NCI-H146 (cell line): ENCODE results near the gene ZSCAN12.
A peak's percentile ranks its signal among the peaks of the same experiment; 100 is the strongest.
"Not testable (repeated sequence)": the region's sequence is repeated elsewhere in the genome, so short reads cannot be mapped to it uniquely, and the experiment has no call there.

Source experiments
- DNase-seq: peaks from one replicate; lab custom pipeline; 2025; lab: John Stamatoyannopoulos, UW

ZSCAN12 gene

DNA sequence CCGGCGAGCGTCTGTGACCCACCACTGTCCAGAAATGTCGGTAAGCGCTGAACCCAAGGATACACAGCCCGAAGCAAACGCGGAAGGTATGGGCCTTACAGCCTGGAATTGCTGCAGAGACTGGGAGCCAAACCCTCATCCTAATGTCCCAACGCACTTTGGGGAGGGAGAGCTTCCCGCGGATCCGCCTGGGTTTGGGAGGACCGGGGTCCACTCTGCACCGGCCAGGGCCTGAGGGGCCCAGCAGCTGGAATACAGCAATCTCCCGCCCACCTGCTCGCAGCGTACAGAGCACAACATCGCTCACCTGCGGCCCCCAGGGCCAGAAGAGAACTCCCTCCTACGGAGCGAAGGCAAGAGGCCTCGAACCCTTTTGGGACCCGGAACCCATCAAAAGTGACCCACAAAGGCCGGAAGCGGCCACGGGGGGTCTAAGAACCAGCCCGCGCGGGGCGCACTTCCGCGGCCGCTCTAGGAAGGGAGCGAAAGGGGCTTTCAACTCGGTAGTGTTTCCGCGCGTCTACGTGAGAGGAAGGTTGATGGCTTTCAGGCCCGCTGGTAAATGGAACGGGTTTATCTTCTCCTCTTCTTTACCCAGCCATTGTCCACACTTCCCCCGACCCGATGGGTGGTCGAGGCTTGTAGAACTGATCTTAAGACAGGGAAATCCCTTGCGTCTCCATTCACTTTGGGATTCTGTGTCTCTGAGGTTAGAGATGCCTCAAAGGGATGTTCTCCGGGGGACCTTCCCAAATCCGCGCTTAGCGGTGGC lies at the start of gene ZSCAN12:
Gene ZSCAN12 (minus strand): TSS at position 398 of the 772 bp plus-strand sequence. CDS start 1,342 bp downstream, outside the sequence.
- peak; percentile 89 for DNase-seq

GRCh38 chr6:28449056-28449455 lies 49.5 kb upstream of the ZSCAN12 start:
- no peak for DNase-seq

DNA sequence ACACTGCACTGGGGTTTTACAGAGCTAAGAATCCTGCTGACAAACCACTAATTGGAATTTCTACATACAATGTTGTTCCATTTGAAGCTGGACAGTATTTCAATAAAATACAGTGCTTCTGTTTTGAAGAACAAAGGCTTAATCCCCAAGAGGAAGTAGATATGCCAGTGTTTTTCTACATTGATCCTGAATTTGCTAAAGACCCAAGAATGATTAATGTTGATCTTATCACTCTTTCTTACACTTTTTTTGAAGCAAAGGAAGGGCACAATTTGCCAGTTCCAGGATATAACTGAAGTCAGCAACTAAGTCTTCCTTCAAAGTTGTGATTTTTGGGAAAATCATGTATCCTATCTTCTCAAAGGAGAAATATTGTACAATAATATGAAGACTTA lies 48.0 kb upstream of the ZSCAN12 start:
- DNase-seq, result not testable (repeated sequence)

- DNase-seq, result peak; percentile 13
Observed at GRCh38 chr6:28446818-28447511, 47.4 kb upstream of the ZSCAN12 start.

GRCh38 chr6:28444759-28445158 lies 45.2 kb upstream of the ZSCAN12 start:
- not testable (repeated sequence) for DNase-seq

GRCh38 chr6:28443112-28443773 lies 43.7 kb upstream of the ZSCAN12 start, which contains the start of gene ZSCAN23:
Gene ZSCAN23, minus strand, starts transcription at chr6:28443491. Its CDS starts 7,225 bp downstream, at chr6:28436266.
- peak; percentile 88 for DNase-seq

DNA sequence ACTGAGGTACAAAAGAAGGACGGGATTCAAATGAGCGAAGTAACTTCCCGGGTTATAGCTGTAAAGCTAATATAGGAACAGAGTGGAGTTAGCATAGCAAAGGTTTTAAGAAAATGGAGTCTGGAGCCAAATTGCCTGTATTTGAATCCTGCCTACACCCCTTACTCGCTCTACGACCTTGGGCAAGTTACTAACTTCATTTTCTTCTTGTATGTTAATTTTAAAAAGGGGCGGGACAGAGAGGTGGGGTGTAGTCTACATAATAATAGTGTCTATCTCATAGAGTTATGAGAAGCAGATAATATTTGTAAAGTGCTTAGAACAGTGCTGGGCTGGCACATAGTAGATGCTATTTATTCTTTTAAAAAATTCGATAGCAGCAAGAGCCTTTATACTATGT lies 43.0 kb upstream of the ZSCAN12 start:
- DNase-seq, result no peak

GRCh38 chr6:28436404-28436803 lies 36.9 kb upstream of the ZSCAN12 start:
- DNase-seq, result no peak

DNA sequence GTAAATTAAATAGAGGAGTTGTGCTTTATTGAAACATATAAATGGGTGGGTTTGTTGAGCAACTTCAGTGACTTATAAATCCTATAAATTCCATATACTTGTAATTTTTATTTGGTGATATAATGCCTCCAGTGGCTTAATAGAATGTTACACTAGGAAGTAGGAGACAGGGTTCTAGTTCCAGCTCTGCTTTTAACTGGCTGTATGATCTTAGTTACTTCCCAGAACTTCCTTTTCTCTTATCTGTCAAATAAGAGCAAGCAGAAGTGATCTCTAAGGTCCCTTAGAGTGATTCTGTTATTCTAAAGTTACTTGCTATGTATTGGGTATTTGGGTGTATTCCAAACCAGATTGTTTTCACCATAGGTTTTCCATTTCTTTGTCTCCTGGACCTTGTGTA lies 33.6 kb upstream of the ZSCAN12 start:
- DNase-seq, result no peak

GRCh38 chr6:28429781-28430180 lies 30.2 kb upstream of the ZSCAN12 start:
- no peak for DNase-seq

DNA sequence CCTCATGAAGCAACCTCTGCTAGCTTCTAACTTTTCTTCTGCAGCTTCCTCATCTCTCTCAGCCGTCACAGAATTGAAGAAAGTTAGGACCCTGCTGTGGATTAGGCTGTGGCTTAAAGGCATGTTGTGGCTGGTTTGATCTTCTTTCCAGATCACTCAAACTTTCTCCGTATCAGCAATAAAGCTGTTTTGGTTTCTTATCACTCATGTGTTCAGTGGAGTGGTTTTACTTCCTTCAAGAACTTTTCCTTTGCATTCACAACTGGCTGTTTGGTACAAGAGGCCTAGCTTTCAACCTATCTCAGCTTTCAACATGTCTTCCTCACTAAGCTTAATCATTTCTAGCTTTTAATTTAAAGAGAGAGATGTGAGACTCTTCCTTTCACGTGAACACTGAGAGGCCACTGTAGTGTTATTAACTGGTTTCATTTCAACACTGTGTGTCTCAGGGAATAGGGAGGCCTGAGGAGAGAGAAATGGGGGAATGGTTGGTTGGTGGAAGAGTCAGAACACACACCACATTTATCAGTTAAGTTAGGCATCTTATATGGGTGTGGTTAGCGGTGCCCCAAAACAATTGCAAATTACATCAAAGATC lies 26.5 kb upstream of the ZSCAN12 start:
- no peak for DNase-seq

GRCh38 chr6:28424163-28424562 lies 24.6 kb upstream of the ZSCAN12 start:
- DNase-seq, result no peak

- no peak for DNase-seq
Observed at GRCh38 chr6:28423546-28423945, 24.0 kb upstream of the ZSCAN12 start.

DNA sequence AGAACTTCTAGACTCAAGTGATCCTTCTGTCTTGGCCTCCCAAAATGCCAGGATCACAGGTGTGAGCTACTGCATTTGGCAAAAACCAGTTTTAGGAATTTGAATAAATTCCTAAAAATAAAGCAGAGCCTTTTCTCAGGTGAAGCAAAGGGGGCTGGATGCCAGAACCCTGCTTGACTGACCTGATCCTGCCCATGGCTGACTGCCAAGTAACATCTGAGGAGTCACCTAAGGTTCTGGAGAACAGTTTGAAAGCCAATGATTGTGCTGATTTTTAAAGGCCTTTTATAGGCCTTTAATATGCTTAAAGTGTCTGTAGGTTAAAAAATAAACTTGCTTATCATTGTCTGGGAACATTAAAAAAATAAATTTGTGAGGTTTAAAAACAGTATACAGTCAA lies 14.1 kb upstream of the ZSCAN12 start:
- DNase-seq, result no peak

DNA sequence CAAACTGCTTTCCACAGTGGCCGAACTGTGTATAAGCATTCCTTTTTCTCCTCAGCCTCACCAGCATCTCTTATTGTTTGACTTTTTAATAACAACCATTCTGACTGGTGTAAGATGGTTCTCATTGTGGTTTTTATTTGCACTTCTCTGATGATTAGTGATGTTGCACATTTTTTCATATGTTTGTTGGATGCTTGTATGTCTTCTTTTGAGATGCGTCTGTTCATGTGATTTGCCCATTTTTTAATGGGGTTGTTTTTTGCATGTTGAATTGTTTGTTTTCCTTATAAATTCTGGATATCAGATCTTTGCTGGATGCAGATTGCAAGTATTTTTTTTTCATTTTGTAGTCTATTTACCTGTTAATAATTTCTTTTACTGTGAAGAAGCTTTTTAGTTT lies 11.2 kb upstream of the ZSCAN12 start:
- no peak for DNase-seq

- no peak for DNase-seq
Observed at GRCh38 chr6:28408076-28408802, 8.7 kb upstream of the ZSCAN12 start.

DNA sequence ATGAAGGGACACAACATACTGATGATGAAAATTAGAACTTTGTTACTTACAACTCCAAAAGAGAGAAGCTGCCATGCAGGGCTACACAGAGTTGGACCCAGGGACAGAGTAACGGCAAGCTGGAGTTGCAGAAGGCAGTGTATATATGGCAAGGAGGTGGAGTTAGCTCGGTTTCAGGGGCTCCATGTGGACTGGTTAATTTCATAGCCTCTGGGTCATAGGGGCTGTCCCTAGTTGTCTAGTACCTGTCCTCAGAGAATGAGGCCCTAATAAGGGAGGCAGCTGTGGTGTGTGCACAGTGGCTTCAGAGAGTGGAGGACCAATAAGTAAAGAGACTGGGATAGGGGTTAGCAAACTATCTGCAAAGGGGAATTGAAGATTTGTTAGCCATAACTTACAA lies 7.9 kb upstream of the ZSCAN12 start:
- DNase-seq, result no peak

- DNase-seq, result not testable (repeated sequence)
Observed at GRCh38 chr6:28403923-28404322, 4.4 kb upstream of the ZSCAN12 start.

DNA sequence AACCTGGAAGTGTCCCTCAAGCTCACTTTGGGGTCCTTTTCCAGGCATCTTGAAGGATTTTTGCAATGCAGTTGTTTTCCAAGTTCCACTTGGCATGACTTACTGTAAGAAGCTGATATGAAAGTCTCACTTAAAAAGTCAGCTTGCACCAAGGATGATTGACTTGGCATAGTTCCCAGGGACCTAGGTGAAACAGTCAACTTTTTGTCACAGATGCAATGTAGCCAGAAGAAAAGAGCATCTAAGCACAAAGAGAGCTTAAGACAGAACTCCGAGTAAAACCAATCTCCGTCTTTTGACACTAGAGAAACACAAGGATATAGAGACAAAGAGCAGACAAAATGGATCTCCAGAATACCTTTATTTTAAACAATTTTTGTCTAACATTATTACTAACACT lies 2.6 kb upstream of the ZSCAN12 start:
- DNase-seq, result no peak

- no peak for DNase-seq
Observed at GRCh38 chr6:28401172-28401571, 1.6 kb upstream of the ZSCAN12 start.

GRCh38 chr6:28400122-28400451 lies 540 bp upstream of the ZSCAN12 start:
- DNase-seq, result no peak

DNA sequence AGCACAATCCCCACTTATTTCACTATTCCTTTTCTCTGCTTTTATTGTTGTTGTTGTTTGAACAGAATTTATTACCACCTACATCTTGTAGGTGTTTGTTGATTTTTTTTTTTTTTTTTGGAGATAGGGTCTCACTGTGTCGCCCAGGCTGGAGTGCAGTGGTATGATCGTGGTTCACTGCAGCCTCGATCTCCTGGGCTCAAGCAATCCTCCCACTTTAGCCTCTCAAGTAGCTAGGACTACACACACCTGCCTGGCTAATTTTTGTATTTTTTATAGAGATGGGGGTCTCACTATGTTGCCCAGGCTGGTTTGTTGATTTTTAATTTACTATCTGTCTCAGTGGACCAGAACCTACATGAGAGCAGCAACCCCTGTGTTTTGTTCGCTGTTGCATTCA lies 3.6 kb downstream of the ZSCAN12 start:
- DNase-seq, result no peak
